ENCODE data around the gene PLEKHB1.

- no peak for TF ChIP-seq CTCF (IDR thresholded peaks at IDR 0.05; ENCODE audit: insufficient read depth, low read length, poor library complexity, severe bottlenecking)
- no peak for TF ChIP-seq EZH2phosphoT487 (conservative IDR thresholded peaks at IDR 0.05; ENCODE audit: low read length)
These were observed 48.2 kb upstream of the PLEKHB1 start, which contains the start of gene FAM168A for GRCh38 chr11:73597956-73598718.

Measured in SU-DHL-6 (cell line).